Lower lobe of right lung (tissue), 2 donors: ENCODE results near the gene TTC31. TPM values are rescaled to one million over a fixed set of nuclear protein-coding genes. Genes with fewer than 3 reads are reported as not detected.

Experiments
- ATAC-seq, 2 donors: fragments of 200-7000 bp; cut with Tn5 transposase; one replicate each; pipeline ENCODE4 v1.9.1; 2020 to 2022; ENCODE audit warnings: mild to moderate bottlenecking in 2 of 2, moderate library complexity in 2 of 2
- DNase-seq: peaks from one replicate; pipeline ENCODE4 v3.0.0-alpha.2; 2020
- H3K27ac ChIP-seq: fragments of 200-600 bp; one replicate; pipeline ENCODE4 v1.8.0; 2022
- H3K27me3 ChIP-seq: fragments of 200-600 bp; one replicate; pipeline ENCODE4 v1.8.0; 2022; ENCODE audit warnings: low read depth
- H3K36me3 ChIP-seq: fragments of 200-600 bp; one replicate; pipeline ENCODE4 v1.8.0; 2022; ENCODE audit warnings: mild to moderate bottlenecking
- H3K4me1 ChIP-seq: fragments of 200-600 bp; one replicate; pipeline ENCODE4 v1.8.0; 2022
- H3K4me3 ChIP-seq: fragments of 200-600 bp; one replicate; pipeline ENCODE4 v1.8.0; 2022; ENCODE audit warnings: mild to moderate bottlenecking
- H3K9me3 ChIP-seq: fragments of 200-600 bp; one replicate; pipeline ENCODE4 v1.8.0; 2022
- intact Hi-C: fragments of 100-400 bp; cut with DNase I; formaldehyde crosslinking; loops from one replicate; pipeline ENCODE4 v1.11.0; 2022
- total RNA-seq: library from RNA; stranded (reverse); fragmentation: NEBNext Ultra II Directional; extraction: Animal tissue kit (Norgen Biotek cat#: 25700); gene quantifications from one replicate; pipeline ENCODE4 v1.2.1, GENCODE V29; 2021
- TF ChIP-seq, protein P1 (sequence below): fragments of 200-600 bp; IDR thresholded peaks from one replicate; pipeline ENCODE4 v1.8.0; 2022; ENCODE audit warnings: antibody characterized with exemption, mild to moderate bottlenecking
- donor health status: DM: no; HTN: yes; CAD: no; lungs with severe emphysema.

Gene TTC31
- total RNA-seq, 1 donor from 2014 or later = 23.0 TPM

DNA sequence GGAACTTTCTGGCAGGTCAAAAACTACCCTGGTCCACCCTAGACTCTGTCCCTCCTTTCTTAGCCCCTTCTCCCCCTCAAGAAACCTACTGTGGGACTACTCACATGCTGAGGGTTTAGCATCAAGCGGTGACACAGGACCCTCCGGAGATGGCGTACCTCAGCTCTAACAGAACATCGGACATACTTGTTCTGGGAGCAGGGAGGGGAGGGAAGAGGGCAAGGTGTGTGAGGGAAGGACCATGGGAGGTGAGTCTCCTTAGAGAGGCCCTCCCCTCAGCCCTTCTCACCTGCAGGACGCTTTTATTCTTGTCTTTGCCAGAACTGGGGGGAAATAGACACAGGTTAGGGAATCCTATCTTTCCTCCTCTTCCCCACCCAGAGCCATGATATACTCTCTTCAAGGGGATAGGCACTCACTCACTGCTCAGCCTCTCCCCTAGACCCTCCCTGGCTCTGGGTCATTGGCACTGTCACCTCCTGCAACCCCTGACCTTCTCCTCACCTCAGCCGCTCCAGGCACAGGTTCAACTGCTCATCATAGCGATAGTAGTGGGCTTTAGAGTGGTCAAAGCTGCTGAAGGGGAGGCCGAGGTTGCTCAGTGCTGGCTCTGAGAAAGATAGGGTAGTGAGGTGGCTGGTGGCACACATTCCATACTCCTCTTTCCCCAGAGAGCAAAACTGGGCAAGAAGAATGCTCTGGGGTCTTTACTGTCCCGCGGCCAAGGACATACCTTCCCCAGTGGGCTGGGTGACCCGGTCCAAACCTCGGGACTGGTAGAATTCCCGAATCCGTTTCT is 22.8 kb downstream of the TTC31 start:
- peaks cover 16% of the 10 kb centered on the region for H3K36me3 ChIP-seq
- DNase-seq (no peak), ATAC-seq (no peak)
- peak overlapping the region; percentile 77 for H3K4me3 ChIP-seq
- TF ChIP-seq, protein P1, sequence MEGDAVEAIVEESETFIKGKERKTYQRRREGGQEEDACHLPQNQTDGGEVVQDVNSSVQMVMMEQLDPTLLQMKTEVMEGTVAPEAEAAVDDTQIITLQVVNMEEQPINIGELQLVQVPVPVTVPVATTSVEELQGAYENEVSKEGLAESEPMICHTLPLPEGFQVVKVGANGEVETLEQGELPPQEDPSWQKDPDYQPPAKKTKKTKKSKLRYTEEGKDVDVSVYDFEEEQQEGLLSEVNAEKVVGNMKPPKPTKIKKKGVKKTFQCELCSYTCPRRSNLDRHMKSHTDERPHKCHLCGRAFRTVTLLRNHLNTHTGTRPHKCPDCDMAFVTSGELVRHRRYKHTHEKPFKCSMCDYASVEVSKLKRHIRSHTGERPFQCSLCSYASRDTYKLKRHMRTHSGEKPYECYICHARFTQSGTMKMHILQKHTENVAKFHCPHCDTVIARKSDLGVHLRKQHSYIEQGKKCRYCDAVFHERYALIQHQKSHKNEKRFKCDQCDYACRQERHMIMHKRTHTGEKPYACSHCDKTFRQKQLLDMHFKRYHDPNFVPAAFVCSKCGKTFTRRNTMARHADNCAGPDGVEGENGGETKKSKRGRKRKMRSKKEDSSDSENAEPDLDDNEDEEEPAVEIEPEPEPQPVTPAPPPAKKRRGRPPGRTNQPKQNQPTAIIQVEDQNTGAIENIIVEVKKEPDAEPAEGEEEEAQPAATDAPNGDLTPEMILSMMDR = no peak
- peaks cover 21% of the 10 kb centered on the region for H3K27me3 ChIP-seq
- peaks cover 54% of the 10 kb centered on the region for H3K4me1 ChIP-seq
- intact Hi-C loops = no loop called here
- no peaks in the 10 kb centered on the region for H3K9me3 ChIP-seq
- no peak overlapping the region for H3K27ac ChIP-seq

DNA sequence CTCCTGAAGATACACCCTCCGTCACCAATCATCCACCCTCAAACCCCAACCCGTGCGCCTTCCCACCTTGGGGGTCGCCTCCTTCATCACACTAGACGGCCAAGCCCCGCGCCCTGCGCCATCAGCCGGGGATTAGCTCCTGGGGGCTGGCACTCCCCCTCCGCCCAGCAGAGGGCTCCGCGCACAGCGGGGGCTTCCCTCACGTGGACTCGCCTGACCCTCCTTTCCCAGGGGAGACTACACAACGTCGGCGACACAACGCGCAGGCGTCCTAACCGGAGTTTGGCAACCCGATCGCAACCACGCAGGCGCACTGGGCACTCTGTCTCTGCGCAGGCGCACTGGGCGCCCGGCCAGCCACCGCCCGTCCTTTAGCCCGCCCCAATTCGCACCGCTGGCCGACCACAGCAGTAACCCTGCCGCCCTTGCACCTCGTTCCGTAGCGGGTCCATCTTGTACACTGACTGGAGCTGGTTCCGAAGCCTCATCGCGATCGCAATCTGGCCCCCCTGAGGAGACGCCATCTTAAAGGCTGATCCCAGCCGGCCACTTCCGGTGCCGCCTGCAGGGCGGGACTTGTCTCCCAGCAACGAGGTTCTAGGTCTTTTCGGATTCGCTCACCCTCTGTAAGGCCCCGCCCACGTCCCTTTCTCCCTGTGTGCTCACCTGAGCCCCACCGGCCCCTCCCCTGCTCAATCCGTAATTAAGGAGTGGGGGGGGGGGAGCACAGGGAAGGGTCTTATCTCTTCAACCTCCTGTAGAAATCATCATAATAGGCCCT is 24.5 kb downstream of the TTC31 start, which contains the start of gene PCGF1:
Gene PCGF1 (minus strand): TSS at position 551 of the 781 bp plus-strand sequence. CDS start 27 bp downstream, at position 524.
- intact Hi-C loops = no loop called here
- peaks cover 48% of the 10 kb centered on the region for H3K4me1 ChIP-seq
- TF ChIP-seq, protein P1 = peak; percentile 44
- peak; percentile 95 to 96 for ATAC-seq
- H3K27me3 ChIP-seq = peaks cover 31% of the 10 kb centered on the region
- H3K36me3 ChIP-seq = peaks cover 16% of the 10 kb centered on the region
- peak; percentile 99 for DNase-seq
- H3K4me3 ChIP-seq = peak within 1 kb of the TSS; percentile 77
- no peaks in the 10 kb centered on the region for H3K9me3 ChIP-seq
- peak within 1 kb of the TSS; percentile 99 for H3K27ac ChIP-seq

DNA sequence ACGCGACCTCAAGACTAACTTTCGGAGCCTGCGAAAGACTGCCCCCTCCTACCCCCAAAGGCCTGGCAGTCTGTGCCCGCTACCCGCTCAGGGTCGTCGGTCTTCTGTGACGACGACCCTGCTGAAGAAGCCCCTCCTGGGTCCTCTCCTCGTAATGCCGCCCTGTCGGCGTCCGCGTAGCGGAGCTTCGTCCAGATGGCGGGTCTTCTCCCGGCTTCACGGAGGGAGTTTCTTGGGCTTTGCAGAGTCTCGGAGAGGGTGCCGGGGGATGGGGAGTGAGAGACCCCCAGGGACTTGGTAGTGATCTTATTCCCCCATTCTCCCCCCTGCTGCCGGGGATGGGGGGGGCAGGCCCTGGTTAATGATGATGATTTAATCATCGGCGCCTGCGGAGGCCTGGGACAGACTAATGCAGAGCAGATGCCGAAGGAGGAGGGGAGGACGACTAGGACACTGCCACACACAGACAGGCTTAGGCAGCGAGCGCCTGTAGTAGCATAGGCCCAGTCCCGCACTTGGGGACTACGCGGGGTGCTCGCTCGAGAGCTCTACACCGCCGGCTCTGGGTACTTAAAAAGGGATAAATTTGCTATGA is 25.1 kb downstream of the TTC31 start:
- Histone ChIP-seq H3K27ac (peak overlapping the region; percentile 99), H3K9me3 (no peaks in the 10 kb centered on the region), H3K4me3 (peak overlapping the region; percentile 77), H3K4me1 (peaks cover 45% of the 10 kb centered on the region), H3K36me3 (peaks cover 16% of the 10 kb centered on the region), H3K27me3 (peaks cover 34% of the 10 kb centered on the region)
- intact Hi-C loops = no loop called here
- ATAC-seq = peak; percentile 6 to 13
- peak; percentile 59 for DNase-seq
- TF ChIP-seq, protein P1 = no peak

DNA sequence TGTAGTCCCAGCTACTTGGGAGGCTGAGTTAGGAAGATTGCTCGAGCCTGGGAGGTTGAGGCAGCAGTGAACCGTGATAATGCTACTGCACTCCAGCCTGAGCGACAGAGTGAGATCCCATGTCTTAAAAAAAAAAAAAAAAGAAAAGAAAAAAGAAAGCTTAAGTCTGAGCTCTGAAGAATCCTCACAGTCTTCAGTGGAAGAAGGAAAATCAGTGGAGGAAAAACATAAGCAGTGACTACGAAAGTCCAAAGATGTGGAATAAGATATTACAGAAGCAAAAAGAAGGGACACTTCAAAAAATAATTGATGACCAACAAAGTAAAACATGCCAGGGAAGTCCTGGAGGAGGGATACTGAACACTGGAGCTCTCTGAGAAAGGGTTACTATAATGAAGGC is 27.4 kb downstream of the TTC31 start:
- H3K27me3 ChIP-seq = peaks cover 57% of the 10 kb centered on the region
- peaks cover 42% of the 10 kb centered on the region for H3K4me1 ChIP-seq
- H3K9me3 ChIP-seq = no peaks in the 10 kb centered on the region
- DNase-seq (no peak), ATAC-seq (no peak)
- intact Hi-C loops = no loop called here
- H3K4me3 ChIP-seq = no peak overlapping the region
- TF ChIP-seq, protein P1 = no peak
- H3K36me3 ChIP-seq = peaks cover 9% of the 10 kb centered on the region
- no peak overlapping the region for H3K27ac ChIP-seq

DNA sequence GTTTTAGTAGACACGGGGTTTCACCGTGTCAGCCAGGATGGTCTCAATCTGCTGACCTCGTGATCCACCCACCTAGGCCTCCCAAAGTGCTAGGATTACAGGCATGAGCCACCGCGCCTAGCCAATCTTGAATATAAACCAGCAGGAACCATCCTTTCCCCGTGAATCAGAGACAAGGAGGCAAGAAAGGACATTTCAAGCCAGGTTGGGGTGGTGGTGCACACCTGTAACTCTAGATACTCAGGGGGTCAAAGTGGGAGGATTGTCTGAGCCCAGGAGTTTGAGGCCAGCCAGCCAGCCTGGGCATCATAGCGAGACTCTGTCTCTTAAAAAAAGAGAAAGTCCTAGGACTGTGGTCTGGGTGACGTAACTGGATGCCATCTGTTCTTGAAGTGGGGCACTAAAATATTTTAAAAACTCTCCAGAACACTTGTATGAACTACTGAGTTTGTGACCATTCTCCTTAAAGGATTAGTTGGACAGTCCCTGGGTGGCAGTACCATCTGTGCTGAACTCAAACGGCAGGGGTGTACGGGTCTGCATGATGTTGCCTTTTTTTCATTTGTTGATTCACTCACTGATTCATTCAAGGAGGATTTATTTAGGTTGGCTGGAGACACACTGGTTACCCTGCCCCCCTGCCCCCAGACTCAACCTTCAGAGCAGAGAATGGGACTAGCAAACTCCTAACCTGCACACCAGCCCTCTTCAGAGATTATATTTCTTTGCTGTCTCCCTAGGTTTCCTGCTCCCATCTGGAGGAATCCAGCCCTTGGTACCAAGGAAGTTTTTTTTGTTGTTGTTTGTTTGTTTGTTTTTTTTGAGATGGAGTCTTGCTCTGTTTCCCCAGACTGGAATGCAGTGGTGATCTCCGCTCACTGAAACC is 28.5 kb downstream of the TTC31 start:
- H3K27ac ChIP-seq = no peak overlapping the region
- TF ChIP-seq, protein P1 = no peak
- H3K27me3 ChIP-seq = peaks cover 67% of the 10 kb centered on the region
- H3K9me3 ChIP-seq = no peaks in the 10 kb centered on the region
- no peak for ATAC-seq
- H3K4me1 ChIP-seq = peaks cover 42% of the 10 kb centered on the region
- H3K36me3 ChIP-seq = no peaks in the 10 kb centered on the region
- H3K4me3 ChIP-seq = no peak overlapping the region
- intact Hi-C loops = no loop called here
- no peak for DNase-seq
